ENCODE data around the gene ZNF648. TPM values are rescaled to one million over a fixed set of nuclear protein-coding genes. Genes with fewer than 3 reads are reported as not detected.
"Not testable (repeated sequence)": the region's sequence is repeated elsewhere in the genome, so short reads cannot be mapped to it uniquely, and the experiment has no call there.

The ZNF648 gene, protein sequence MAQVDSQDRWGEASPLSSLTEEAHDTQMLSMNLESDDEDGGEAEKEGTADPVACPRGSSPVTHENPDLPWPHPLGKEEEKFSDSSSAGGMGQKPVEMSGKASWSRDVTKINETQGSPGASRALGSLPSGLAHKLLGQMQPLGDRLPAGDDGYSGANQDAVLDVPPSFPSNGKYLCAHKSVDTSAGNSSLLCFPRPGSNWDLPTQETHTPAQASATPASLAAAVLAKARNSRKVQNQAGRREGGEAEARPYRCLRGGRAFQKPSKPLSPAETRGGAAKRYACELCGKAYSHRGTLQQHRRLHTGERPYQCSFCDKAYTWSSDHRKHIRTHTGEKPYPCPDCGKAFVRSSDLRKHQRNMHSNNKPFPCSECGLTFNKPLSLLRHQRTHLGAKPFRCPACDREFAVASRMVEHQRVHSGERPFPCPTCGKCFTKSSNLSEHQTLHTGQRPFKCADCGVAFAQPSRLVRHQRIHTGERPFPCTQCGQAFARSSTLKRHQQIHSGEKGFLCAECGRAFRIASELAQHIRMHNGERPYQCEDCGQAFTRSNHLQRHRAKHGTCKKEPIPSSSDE
- polyA plus RNA-seq (ENCODE audit: insufficient read length in 3 of 3), result under 1 TPM; 0.37 to 0.57 (median 0.43) TPM
- long read RNA-seq, donor 1, result 0 reads
- long read RNA-seq, donor 2, result 0 reads
- long read RNA-seq, donor 3, result 0 reads
- long read RNA-seq, donor 4, result 0 reads
- long read RNA-seq, donor 5, result 0 reads
- long read RNA-seq, donor 6, result 0 reads
- long read RNA-seq, donor 7, result 0 reads
- long read RNA-seq, donor 8, result 0 reads
- long read RNA-seq, donor 9, result 0 reads
- long read RNA-seq, donor 10, result 0 reads
- long read RNA-seq, donor 11, result 0 reads
- long read RNA-seq, donor 12, result 0 reads
- long read RNA-seq, donor 13, result 0 reads
- long read RNA-seq, donor 14, result 0 reads
- long read RNA-seq, donor 15, result 0 reads
- long read RNA-seq, donor 16, result 0 reads

DNA sequence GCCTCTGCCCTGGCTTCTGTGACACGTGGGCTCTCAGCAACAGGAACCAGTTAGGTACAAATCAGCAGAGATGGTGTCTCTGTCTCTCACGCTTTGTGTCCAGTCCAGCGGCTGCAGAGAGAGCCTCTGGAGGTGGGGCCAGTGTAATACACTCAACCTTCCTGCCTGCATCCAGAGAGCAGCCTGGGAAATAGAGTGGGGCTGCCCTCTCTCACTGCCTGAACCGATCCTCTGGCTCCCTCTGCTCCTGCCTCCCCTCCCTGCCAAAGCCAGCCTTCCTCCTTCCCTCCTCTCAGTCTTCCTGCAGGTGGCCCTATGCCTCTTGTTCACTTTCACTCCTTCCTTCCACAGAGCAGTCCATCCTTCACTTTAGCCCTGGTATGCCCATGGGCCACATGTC lies at the start of gene ZNF648:
Gene ZNF648, minus strand, starts transcription at position 119 of the 400 bp plus-strand sequence. CDS start 3,702 bp downstream, outside the sequence.
- no peak for DNase-seq (ENCODE audit: extremely low read depth in 1 of 11, low read depth in 9 of 11, low spot score in 4 of 11)

DNA sequence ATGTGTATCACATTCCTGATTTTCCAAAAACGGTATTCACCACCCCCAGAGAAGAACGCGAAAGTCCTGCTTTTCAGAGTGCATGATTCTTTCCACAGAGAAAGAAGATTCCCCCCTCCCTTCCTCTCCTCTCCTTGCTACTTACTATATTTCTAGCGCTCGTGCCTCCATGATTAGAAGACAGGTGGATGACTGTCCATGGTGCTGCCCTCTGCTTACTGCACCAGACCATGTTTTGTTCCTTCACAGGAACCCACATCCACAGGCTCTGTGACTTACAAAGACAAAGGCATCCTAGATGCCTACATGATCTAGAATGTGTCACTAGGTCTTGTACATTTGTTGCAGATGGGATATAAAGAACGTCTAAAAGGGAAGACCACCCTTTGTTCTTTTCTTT lies 49.1 kb upstream of the ZNF648 start:
- DNase-seq (ENCODE audit: extremely low read depth in 1 of 11, low read depth in 9 of 11, low spot score in 4 of 11), result no peak

DNA sequence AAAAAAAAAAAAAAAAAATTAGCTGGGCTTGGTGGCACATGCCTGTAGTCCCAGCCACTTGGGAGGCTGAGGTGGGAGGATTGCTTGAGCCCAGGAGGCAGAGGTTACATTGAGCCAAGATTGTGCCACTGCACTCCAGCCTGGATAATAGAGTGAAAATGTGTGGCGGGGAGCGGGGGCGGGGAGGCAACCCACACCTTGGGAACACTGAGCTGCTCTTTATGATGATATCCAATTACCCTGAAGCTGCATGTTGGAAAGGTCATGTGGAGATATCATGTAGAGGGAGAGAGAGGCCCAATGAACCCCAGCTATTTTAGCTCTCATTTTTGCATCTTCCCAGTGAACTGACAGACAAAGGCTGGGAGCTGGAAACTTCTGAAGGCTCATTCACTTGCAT lies 48.3 kb upstream of the ZNF648 start:
- no peak for DNase-seq (ENCODE audit: extremely low read depth in 1 of 11, low read depth in 9 of 11, low spot score in 4 of 11)

DNA sequence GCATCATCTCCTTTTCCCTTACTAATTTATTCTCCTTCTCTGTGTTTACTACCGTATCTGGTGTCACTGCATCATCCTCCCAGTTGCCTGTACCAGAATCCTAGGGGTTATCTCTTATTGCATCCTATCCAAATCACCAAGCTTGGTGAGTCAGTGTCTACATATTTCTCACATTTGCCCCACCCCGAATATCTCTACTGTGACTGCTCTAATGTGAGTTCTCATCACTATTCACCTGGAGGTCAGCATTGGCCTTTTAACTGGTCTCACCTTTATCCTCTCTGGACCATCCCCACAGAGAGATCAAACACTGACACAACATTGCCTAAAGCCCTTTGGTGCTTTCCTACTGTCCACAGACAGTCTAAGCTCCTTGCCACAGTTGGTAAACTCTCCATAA lies 45.7 kb upstream of the ZNF648 start:
- no peak for DNase-seq (ENCODE audit: extremely low read depth in 1 of 11, low read depth in 9 of 11, low spot score in 4 of 11)

DNA sequence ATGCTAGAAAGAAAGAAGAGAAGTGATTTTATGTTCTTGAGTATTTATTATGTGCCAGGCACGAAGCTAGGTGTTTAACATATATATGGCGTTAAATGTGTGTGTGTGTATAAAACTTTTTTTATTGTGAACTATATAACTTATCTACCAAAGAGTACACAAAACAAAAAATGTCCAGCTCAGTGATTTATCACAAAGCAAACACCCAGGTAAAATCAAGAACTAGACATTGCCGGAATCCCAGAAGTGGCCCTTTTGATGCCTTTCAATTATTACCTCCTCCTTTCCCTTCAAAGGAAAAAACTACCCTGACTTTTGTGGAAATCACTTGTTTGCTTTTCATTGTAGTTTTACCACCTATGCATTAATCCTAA lies 40.5 kb upstream of the ZNF648 start:
- DNase-seq (ENCODE audit: extremely low read depth in 1 of 11, low read depth in 9 of 11, low spot score in 4 of 11), result no peak

DNA sequence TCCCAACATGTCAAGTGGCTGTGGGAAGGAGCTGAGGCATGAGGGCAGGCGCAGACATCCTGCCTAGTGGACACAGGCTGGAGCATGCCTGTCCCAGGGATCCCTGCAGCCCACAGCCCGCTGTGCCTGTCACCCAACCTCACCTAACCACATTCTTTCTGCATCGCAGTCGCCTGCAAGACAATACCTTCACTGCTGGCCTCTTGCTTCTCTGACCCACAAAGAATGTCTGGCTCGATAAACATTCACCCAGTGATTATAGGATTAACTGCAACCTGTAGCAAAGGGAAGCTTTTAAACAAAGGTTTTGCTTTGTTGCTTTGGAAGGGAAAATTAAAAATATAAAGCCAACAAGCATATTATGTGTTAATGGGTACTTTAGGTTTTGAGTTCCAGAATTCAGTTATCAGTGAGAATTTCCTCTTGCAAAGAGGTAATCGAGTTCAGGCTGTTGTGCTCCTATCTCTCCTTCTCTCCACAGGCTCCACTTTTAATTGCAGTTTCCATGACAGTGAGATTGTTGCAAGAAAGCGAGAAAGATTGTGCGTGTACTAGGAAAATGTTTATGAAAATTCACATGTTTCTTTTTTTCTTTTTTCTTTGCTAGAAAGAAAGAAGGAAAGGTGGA lies 40.0 kb upstream of the ZNF648 start:
- DNase-seq (ENCODE audit: extremely low read depth in 1 of 11, low read depth in 9 of 11, low spot score in 4 of 11), result peak in 3 of 11 donors; percentile 2 to 40 (median 24)

DNA sequence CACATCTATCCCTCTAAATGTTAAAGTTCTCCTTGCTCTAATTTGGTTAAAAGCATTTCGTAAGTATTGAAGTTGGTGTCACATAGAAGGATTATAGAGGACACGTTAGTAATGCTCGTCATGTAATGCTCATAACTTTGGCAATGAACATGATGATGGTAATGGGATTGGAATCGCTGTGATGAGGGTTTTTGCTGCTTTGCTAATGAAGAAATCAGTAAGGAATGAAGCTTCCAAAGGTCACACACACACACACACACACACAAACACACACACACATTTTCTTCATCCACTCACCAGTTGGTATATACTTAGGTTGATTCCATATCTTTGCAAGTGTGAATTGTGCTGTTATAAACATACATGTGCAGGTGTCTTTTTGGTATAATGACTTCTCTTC lies 36.8 kb upstream of the ZNF648 start:
- no peak for DNase-seq (ENCODE audit: extremely low read depth in 1 of 11, low read depth in 9 of 11, low spot score in 4 of 11)

DNA sequence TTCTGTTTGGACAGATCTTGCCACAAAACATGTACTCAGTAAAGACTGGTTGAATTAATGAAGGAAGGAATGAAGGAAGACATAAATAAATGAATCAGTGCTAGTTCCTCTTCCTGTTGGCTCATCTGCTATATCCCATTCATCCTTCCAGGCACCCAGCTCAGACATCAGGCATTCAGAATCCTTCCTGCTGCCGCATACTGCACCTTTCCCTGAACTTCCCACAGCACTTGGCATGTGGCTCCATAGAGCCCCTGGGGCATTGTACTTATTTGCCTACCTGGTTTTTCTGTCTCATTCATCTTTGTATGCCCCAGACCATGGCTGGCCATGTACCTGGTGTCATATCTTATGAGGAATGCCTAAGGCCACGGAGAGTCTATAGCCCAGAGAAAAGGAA lies 34.4 kb upstream of the ZNF648 start:
- no peak for DNase-seq (ENCODE audit: extremely low read depth in 1 of 11, low read depth in 9 of 11, low spot score in 4 of 11)

DNA sequence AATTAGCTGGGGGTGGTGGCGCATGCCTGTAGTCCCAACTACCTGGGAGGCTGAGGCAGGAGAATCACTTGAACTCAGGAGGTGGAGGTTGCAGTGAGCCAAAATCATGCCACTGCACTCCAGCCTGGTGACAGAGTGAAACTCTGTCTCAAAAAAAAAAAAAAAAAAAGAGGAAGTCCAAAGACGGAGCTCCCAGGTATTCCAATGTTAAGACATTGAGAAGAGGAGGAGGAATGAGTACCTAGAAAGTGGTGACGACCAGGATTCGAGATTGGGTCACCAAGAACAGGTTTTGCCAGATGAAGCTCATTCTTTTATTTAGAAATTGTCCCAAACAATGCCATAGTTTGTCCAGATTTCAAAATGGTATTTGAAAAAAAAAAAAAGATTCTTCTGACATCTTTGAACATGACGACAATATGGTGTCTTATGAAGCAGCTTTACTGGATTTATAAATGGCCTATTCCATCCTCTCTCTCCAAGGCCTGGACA lies 33.0 kb upstream of the ZNF648 start:
- DNase-seq (ENCODE audit: extremely low read depth in 1 of 11, low read depth in 9 of 11, low spot score in 4 of 11), result not testable (repeated sequence)

DNA sequence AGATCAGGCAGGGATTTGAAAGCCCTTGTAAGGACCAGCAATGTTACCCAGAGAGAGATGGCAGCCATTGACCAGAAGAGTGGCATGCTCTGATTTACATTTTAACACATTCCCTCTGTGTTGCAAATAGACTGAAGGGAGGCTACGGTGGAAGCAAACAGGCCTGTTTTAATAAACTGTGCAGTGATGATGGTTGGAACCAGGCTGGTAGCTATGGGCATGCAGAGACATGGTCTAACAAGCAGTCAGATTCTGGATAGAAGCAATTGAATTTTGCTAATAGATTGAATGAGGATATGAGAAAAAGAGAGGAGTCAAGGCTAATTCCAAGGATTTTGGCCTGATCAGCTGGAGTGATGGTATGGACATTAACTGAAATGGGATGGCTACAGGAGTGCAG lies 32.3 kb upstream of the ZNF648 start:
- no peak for DNase-seq (ENCODE audit: extremely low read depth in 1 of 11, low read depth in 9 of 11, low spot score in 4 of 11)

DNA sequence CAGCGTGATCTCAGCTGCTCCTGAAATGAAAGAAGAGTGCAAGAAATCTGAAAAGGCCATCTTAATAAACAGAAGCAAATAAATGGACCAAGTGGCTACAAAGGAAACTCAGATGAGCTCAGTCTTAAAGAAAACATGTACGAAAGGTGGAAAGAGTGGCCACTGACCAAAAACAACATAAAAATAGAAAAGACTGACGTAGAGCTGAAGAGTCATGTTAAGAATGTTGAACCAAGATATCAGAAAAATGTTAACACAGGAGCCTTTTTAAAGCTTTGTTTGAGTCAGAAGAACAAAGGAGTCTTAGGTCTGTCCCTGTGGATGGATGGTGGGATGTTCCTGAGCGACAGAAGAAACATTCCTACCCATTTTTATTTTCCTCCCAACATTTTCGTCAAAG lies 30.8 kb upstream of the ZNF648 start:
- no peak for DNase-seq (ENCODE audit: extremely low read depth in 1 of 11, low read depth in 9 of 11, low spot score in 4 of 11)

DNA sequence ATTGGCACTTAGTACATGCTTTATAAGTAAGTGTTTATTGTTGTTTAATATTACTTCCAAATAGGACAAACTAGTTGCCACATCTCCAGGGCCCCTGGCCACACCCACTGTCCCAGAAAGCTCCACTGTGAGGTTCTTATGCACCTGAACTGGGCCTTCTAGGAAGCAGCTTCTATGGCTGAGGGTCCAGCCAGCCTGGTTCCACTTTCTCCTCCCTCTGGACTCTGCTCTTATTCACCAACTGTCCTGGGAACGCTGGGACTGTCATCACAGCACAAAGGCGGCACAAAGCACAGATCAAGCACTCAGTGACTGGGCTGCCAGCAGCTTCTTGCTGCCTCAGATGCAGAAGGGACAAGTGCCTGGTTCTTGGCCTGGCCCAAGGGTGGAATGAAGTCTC lies 29.6 kb upstream of the ZNF648 start:
- DNase-seq (ENCODE audit: extremely low read depth in 1 of 11, low read depth in 9 of 11, low spot score in 4 of 11), result no peak

DNA sequence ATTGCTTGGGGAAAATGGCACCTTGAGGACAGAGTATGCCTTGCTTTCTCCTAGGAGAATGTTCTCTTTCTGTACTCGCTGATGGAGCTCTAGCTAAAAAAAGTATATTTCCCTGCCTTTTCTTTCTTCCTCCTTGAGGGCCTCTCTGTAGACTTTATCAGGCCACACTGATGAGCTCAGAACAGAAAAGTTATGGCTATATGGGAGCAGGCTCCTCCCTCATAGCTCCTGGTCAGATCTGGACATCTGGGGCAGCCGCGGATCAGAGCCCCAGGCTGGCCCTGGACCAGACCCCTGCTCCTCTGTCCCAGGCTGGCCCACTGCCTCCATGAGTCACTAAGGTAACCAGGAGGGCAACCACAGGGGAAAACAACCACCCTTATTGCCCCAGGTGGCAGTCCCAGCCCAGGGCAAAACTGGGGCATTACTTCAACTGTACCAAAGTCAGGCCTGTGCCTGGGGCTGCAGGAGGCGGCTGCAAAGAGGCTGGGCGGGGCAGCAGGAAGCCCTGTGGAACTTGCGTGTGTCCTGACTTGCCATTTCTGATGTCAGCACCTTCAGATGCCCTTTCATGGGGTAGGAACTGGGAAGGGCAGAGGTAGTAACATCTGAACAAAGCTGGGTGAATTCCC lies 26.3 kb upstream of the ZNF648 start:
- no peak for DNase-seq (ENCODE audit: extremely low read depth in 1 of 11, low read depth in 9 of 11, low spot score in 4 of 11)

DNA sequence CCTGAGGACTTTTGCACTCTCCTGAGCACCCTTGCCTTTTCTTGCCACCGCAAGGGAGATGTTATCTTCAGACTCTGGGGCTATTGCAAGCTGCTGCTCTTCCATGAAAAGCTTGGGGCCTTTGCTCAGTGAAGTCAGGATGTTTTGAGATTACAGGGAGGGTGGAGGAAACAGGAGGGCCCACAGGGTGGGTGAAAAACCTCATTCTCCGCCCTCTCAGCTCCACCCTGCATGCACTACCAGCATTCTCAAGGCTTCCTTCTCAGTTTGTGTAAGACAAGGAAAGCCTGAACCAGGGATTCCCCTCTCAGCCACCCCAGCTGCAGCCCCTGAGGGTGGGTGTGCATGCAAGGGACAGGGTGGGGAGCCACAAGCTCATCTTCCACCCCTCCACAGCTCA lies 25.8 kb upstream of the ZNF648 start:
- no peak for DNase-seq (ENCODE audit: extremely low read depth in 1 of 11, low read depth in 9 of 11, low spot score in 4 of 11)

DNA sequence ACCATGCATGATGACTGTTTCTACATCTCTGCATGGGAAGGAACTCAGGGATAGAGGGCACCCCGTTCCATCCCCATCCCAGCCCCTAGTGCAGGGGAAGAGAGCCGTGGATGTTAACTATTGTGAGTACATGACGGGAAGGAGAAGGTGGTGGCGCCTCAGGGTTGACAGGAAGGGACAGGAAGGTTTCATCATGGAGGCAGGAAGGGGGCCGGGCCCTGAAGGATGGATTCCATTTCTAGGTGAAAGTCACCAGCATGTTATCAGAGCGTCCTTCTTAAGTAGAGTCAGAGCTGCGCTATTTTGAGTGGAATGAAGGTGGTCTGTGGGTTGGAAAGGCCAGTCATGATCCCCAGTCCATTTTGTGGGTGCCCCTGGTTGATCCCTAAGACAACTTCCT lies 25.1 kb upstream of the ZNF648 start:
- no peak for DNase-seq (ENCODE audit: extremely low read depth in 1 of 11, low read depth in 9 of 11, low spot score in 4 of 11)

DNA sequence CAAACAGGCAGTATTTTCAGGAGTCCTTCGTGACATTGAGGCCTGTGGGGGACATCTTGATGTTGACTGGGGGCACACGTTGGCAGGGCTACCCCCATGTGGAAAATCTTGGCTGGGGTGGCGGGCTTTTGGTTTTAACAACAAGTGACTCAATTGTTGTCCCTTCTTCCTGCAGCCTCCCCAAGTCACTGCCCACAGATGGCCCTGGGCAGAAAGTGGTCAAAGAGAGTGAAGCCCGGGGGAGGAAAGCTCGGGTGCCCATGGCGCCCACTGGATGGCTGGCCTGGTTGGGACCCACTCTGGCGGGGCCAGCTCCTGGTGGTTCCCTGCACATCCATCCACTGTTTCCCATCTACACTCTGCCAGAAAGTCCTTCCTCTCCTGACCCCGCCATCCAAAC lies 24.6 kb upstream of the ZNF648 start:
- no peak for DNase-seq (ENCODE audit: extremely low read depth in 1 of 11, low read depth in 9 of 11, low spot score in 4 of 11)

DNA sequence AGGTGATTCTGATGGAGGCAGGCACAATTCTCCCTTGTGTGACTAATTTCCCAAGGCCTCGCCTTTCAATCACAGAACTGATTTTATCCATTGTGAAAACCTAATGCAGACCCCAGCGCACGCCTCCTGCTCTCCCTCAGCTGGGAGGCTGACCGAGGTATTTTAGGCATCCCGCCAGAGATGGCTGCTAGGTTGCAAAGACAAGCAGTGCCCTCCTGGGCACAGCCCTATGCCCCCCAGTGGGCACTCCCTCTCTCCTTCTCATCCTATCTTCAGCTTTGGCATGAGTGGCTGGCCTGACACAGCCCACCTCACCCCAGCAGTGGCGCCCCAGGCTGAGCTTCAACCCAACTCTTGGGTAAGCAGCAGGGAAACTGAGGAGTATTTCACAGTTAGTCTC lies 24.2 kb upstream of the ZNF648 start:
- DNase-seq (ENCODE audit: extremely low read depth in 1 of 11, low read depth in 9 of 11, low spot score in 4 of 11), result no peak

DNA sequence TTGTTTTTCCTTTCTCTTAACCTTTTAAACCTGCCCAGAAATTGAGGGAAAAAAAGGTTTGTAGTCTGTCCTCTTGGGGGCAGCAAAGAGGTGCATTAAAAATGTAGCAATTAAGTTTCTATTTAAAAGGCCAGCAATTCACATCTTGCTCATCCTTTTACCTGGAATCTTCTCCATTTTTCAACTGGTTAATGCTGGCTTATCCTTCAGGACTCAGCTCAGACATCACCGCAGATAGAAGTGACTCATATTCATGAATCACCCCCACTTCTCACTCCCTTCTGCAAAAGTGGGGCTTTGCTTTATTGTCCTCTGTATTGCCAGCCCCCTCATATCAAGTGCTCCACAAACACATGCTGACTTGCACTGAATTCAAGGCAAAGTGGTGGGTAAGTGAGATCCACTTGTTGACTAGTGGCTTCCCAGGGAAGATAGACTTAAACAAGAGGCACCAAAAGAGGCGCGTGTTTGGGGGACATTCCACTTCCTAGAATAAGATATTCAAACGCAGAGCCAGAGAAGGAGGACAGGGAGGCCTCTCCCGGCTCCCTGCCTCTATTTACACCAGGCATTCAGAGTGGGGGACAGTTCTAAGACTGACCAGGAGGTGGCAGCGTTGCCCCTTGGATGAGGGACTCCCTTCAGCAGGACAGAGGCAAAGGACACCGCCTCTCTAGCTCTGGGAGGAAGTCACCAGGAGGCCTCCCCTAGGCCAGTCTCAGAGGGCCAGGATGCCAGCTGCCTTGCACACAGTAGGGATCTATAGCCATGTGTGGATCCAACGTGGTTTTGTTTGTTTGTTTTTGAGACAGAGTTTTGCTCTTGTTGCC lies 23.2 kb upstream of the ZNF648 start:
- DNase-seq (ENCODE audit: extremely low read depth in 1 of 11, low read depth in 9 of 11, low spot score in 4 of 11), result peak; percentile 55 to 80 (median 68)
